Measurements from ENCODE around the gene MYH9.

The MYH9 gene

DNA sequence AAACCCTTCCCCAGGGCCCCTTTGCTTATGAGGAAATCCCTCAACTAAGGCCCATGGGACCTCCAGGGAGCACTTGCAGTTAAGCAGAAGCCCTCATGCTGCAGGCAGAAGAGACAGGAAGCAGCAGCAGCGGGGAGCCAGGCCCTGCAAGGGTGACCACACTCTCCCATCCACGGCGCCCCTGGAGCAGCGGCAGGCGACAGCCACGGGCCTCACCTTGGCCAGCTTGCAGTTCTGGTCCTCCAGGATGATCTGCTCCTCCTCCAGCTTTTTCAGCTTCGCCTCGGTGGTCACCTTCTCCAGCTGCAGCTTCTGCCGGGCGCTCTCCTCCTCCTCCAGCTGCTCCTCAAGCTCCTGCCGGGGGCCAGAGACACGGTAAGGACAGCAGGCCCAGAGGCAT is 87.9 kb downstream of the MYH9 start (continued):
- no peak for TF ChIP-seq ZBTB26 (tag by site-specific recombination; optimal IDR thresholded peaks at IDR 0.05)
- no peak for TF ChIP-seq ZNF174 (tag by site-specific recombination; IDR thresholded peaks at IDR 0.05)
- TF ChIP-seq AEBP2 (tag by site-specific recombination; IDR thresholded peaks at IDR 0.05; ENCODE audit: borderline replicate concordance) = no peak
- no peak for TF ChIP-seq ZNF514 (tag by site-specific recombination; IDR thresholded peaks at IDR 0.05)

DNA sequence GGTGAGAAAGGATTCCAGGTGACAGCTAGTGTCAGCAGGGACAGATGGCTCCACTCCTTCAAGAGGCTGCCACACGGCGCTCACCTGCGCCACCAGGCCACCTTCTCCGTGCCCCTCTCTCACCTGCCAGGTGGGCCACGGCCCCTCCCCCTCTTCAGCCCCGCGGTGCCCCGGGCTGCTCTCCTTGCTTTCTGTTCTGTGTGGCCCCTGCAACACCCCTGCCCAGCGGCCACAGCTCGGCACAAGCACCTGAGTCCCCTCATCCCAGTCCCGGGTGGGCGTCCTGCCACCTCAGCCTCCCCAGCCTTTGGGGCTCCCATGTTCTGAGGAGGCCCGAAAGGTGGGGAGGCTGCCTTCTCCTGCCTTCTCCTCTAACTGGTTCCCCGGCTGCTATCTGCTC is 88.5 kb downstream of the MYH9 start:
- H3K36me3 ChIP-seq (ENCODE audit: control insufficient read depth in 2 of 2, insufficient read depth in 1 of 2, low read length in 2 of 2) = peaks cover 19 to 98% of the 10 kb centered on the region in 2 experiments
- no peaks in the 10 kb centered on the region for H3K4me1 ChIP-seq (ENCODE audit: control insufficient read depth, insufficient read depth, low read length)
- POLR2A ChIA-PET = no interaction called here
- TF ChIP-seq GLIS1 (tag by site-specific recombination; IDR thresholded peaks at IDR 0.05) (no peak), ZIC2 (tag by site-specific recombination; IDR thresholded peaks at IDR 0.05) (no peak), ZNF140 (tag by site-specific recombination; IDR thresholded peaks at IDR 0.05) (no peak), ZNF670 (tag by site-specific recombination; IDR thresholded peaks at IDR 0.05; ENCODE audit: low read depth) (no peak)
- TF ChIP-seq, protein P1, sequence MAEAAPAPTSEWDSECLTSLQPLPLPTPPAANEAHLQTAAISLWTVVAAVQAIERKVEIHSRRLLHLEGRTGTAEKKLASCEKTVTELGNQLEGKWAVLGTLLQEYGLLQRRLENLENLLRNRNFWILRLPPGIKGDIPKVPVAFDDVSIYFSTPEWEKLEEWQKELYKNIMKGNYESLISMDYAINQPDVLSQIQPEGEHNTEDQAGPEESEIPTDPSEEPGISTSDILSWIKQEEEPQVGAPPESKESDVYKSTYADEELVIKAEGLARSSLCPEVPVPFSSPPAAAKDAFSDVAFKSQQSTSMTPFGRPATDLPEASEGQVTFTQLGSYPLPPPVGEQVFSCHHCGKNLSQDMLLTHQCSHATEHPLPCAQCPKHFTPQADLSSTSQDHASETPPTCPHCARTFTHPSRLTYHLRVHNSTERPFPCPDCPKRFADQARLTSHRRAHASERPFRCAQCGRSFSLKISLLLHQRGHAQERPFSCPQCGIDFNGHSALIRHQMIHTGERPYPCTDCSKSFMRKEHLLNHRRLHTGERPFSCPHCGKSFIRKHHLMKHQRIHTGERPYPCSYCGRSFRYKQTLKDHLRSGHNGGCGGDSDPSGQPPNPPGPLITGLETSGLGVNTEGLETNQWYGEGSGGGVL (tag by site-specific recombination; IDR thresholded peaks at IDR 0.05) = no peak
- H3K4me3 ChIP-seq (ENCODE audit: low read depth, low read length) = no peak overlapping the region
- CTCF ChIA-PET = interaction anchor here (0.6 to 7.5 kb wide), 10 partner anchors 10 to 187 kb away, joined by 3 to 132 read pairs (median 4); no protein-coding TSS in a partner anchor
- H3K27ac ChIP-seq (ENCODE audit: extremely low read depth, low read depth, low read length) = no peak overlapping the region
- H3K9me3 ChIP-seq (ENCODE audit: control insufficient read depth, insufficient read depth, low read depth, low read length) = no peaks in the 10 kb centered on the region

DNA sequence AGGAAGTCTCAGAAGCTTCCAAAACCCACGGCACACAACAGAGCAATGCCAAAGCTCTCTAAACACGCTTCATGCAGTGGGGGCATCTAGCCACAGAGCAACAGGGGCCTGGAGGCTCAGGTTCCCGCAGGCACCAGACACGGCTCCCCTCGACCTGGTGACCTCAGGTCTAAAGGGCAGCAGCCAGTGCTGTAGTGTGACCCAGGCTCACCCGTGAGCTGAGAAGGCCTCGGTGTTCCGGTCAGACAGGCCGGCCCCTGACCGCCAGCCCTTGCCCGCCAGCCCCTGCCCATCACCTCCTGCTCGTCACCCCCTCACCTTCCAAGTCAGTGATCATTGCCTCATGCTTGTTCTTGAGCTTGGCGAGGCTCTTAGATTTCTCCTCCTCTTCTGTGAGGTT is 89.2 kb downstream of the MYH9 start:
- Histone ChIP-seq H3K9me3 (ENCODE audit: control insufficient read depth, insufficient read depth, low read depth, low read length) (no peaks in the 10 kb centered on the region), H3K36me3 (ENCODE audit: control insufficient read depth in 2 of 2, insufficient read depth in 1 of 2, low read length in 2 of 2) (peaks cover 21 to 98% of the 10 kb centered on the region in 2 experiments), H3K4me3 (ENCODE audit: low read depth, low read length) (no peak overlapping the region), H3K27ac (ENCODE audit: extremely low read depth, low read depth, low read length) (no peak overlapping the region), H3K4me1 (ENCODE audit: control insufficient read depth, insufficient read depth, low read length) (no peaks in the 10 kb centered on the region)
- TF ChIP-seq ZNF560 (tag by site-specific recombination; IDR thresholded peaks at IDR 0.05; ENCODE audit: borderline replicate concordance) (no peak), CTCF (tag by site-specific recombination; IDR thresholded peaks at IDR 0.05) (no peak), ZNF24 (tag by site-specific recombination; IDR thresholded peaks at IDR 0.05) (no peak), SALL2 (tag by site-specific recombination; IDR thresholded peaks at IDR 0.05; ENCODE audit: borderline replicate concordance) (no peak), ZEB2 (tag by site-specific recombination; IDR thresholded peaks at IDR 0.05) (no peak), MZF1 (tag by site-specific recombination; IDR thresholded peaks at IDR 0.05; ENCODE audit: borderline replicate concordance) (no peak), TCF7L2 (IDR thresholded peaks at IDR 0.05; ENCODE audit: borderline replicate concordance, low read depth, low read length) (no peak), ZNF157 (tag by site-specific recombination; IDR thresholded peaks at IDR 0.05) (no peak), ZNF175 (tag by site-specific recombination; IDR thresholded peaks at IDR 0.05) (no peak), ZNF341 (tag by site-specific recombination; IDR thresholded peaks at IDR 0.05; ENCODE audit: low read depth) (no peak), KLF1 (tag by site-specific recombination; IDR thresholded peaks at IDR 0.05) (no peak), ZBTB26 (tag by site-specific recombination; optimal IDR thresholded peaks at IDR 0.05) (no peak), ZNF624 (tag by site-specific recombination; IDR thresholded peaks at IDR 0.05) (no peak)
- TF ChIP-seq, protein P2, sequence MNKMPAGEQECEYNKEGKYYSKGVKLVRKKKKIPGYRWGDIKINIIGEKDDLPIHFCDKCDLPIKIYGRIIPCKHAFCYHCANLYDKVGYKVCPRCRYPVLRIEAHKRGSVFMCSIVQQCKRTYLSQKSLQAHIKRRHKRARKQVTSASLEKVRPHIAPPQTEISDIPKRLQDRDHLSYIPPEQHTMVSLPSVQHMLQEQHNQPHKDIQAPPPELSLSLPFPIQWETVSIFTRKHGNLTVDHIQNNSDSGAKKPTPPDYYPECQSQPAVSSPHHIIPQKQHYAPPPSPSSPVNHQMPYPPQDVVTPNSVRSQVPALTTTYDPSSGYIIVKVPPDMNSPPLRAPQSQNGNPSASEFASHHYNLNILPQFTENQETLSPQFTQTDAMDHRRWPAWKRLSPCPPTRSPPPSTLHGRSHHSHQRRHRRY (tag by site-specific recombination; IDR thresholded peaks at IDR 0.05) = no peak
- TF ChIP-seq, protein P3, sequence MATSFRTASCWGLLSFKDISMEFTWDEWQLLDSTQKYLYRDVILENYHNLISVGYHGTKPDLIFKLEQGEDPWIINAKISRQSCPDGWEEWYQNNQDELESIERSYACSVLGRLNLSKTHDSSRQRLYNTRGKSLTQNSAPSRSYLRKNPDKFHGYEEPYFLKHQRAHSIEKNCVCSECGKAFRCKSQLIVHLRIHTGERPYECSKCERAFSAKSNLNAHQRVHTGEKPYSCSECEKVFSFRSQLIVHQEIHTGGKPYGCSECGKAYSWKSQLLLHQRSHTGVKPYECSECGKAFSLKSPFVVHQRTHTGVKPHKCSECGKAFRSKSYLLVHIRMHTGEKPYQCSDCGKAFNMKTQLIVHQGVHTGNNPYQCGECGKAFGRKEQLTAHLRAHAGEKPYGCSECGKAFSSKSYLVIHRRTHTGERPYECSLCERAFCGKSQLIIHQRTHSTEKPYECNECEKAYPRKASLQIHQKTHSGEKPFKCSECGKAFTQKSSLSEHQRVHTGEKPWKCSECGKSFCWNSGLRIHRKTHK (tag by site-specific recombination; IDR thresholded peaks at IDR 0.05) = no peak
- CTCF ChIA-PET = interaction anchor here (0.7 to 7.5 kb wide), 7 partner anchors 9 to 188 kb away, joined by 3 to 132 read pairs (median 6); no protein-coding TSS in a partner anchor
- POLR2A ChIA-PET = interaction anchor here (0.6 to 0.9 kb wide), 2 partner anchors 12 to 89 kb away, joined by 3 to 4 read pairs; partner anchors contain the start of gene MYH9

All from HEK293 (cell line).